Loucy (cell line): ENCODE measurements around the gene FSTL4.

Source experiments
- H2AFZ ChIP-seq: fragments of 200-600 bp; sonication (generic); 2 replicates; pipeline ENCODE4 v1.6.0; 2016; ENCODE audit warnings: antibody characterized with exemption, mild to moderate bottlenecking, low read length, moderate library complexity
- H3F3A ChIP-seq: fragments of 200-600 bp; 2 replicates; pipeline ENCODE4 v1.6.0; 2016; ENCODE audit warnings: antibody characterized with exemption, low read depth, mild to moderate bottlenecking
- H3K27me3 ChIP-seq: fragments of 200-600 bp; sonication (generic); 2 replicates; pipeline ENCODE4 v1.6.1; 2014; ENCODE audit warnings: low read length, mild to moderate bottlenecking; ENCODE audit not compliant: insufficient read depth, poor library complexity, severe bottlenecking
- H3K36me3 ChIP-seq: fragments of 200-600 bp; sonication (generic); 2 replicates; pipeline ENCODE4 v1.6.1; 2016; ENCODE audit warnings: low read length; ENCODE audit not compliant: insufficient read depth
- H3K4me1 ChIP-seq: fragments of 200-600 bp; sonication (generic); 2 replicates; pipeline ENCODE4 v1.5.1; 2014; ENCODE audit warnings: low read length, mild to moderate bottlenecking; ENCODE audit not compliant: insufficient read depth, poor library complexity, severe bottlenecking
- H3K4me2 ChIP-seq: fragments of 200-600 bp; sonication (generic); 2 replicates; pipeline ENCODE4 v1.6.0; 2014; ENCODE audit warnings: antibody characterized with exemption, low read length, low read depth, mild to moderate bottlenecking; ENCODE audit not compliant: poor library complexity, severe bottlenecking
- H3K4me3 ChIP-seq: fragments of 200-600 bp; sonication (generic); 2 replicates; pipeline ENCODE4 v1.5.1; 2014; ENCODE audit warnings: low read length, mild to moderate bottlenecking, mixed read lengths; ENCODE audit not compliant: poor library complexity, severe bottlenecking
- H3K79me2 ChIP-seq: fragments of 200-600 bp; sonication (generic); 2 replicates; pipeline ENCODE4 v1.6.1; 2014; ENCODE audit warnings: low read length; ENCODE audit not compliant: insufficient read depth
- H3K9ac ChIP-seq: fragments of 200-600 bp; sonication (generic); 2 replicates; pipeline ENCODE4 v1.6.0; 2014; ENCODE audit warnings: mild to moderate bottlenecking, low read depth, low read length, moderate library complexity; ENCODE audit not compliant: poor library complexity, severe bottlenecking
- H3K9me2 ChIP-seq: fragments of 200-600 bp; sonication (generic); replicated peaks from 2 replicates; pipeline ENCODE4 v1.6.1; 2016; ENCODE audit warnings: low read depth, low read length, mixed read lengths
- H3K9me3 ChIP-seq: fragments of 200-600 bp; sonication (generic); 2 replicates; pipeline ENCODE4 v1.6.1; 2014; ENCODE audit warnings: mild to moderate bottlenecking, antibody characterized with exemption, low read length, low read depth; ENCODE audit not compliant: insufficient read depth
- H4K20me1 ChIP-seq: fragments of 200-600 bp; sonication (generic); 2 replicates; pipeline ENCODE4 v1.6.0; 2014; ENCODE audit warnings: antibody characterized with exemption, low read length, mild to moderate bottlenecking; ENCODE audit not compliant: insufficient read depth, poor library complexity, severe bottlenecking
- EZH2phosphoT487 ChIP-seq: fragments of 200-600 bp; IDR thresholded peaks from 2 replicates; pipeline ENCODE4 v1.6.1; 2018; ENCODE audit warnings: antibody characterized with exemption, mild to moderate bottlenecking, moderate library complexity, borderline replicate concordance
- TF ChIP-seq, protein P1 (sequence below): fragments of 200-600 bp; sonication (generic); conservative IDR thresholded peaks from 2 replicates; pipeline ENCODE4 v1.5.1; 2014; ENCODE audit warnings: mild to moderate bottlenecking, antibody characterized with exemption, low read length

Gene FSTL4

DNA sequence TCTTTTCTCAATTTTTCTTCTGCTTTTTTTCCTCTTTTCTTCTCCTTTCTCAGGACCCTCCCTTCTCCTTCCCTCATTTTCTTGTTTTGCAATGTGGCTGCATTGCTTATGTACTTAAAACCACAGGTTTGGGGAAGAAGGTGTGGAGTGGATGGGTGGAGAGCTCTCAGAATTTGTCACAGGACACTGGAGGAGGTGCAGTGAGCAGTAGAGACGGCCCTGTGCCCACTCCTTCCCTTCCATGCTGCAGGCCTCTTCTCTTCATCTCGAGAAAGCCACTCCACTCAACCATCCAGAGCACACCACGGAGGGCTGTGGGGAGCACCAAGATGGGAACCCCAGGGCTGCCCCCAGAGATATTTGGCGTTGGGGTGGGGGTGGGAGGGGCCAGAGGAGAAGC is 92.3 kb downstream of the FSTL4 start:
- Histone ChIP-seq H3F3A (no peaks in the 10 kb centered on the region), H3K4me2 (no peak overlapping the region), H4K20me1 (no peaks in the 10 kb centered on the region), H2AFZ (no peak overlapping the region), H3K4me3 (no peak overlapping the region), H3K9me2 (no peaks in the 10 kb centered on the region), H3K9me3 (no peaks in the 10 kb centered on the region), H3K27me3 (no peaks in the 10 kb centered on the region), H3K79me2 (no peaks in the 10 kb centered on the region), H3K4me1 (no peaks in the 10 kb centered on the region), H3K9ac (no peak overlapping the region), H3K36me3 (no peaks in the 10 kb centered on the region)
- TF ChIP-seq, protein P1, sequence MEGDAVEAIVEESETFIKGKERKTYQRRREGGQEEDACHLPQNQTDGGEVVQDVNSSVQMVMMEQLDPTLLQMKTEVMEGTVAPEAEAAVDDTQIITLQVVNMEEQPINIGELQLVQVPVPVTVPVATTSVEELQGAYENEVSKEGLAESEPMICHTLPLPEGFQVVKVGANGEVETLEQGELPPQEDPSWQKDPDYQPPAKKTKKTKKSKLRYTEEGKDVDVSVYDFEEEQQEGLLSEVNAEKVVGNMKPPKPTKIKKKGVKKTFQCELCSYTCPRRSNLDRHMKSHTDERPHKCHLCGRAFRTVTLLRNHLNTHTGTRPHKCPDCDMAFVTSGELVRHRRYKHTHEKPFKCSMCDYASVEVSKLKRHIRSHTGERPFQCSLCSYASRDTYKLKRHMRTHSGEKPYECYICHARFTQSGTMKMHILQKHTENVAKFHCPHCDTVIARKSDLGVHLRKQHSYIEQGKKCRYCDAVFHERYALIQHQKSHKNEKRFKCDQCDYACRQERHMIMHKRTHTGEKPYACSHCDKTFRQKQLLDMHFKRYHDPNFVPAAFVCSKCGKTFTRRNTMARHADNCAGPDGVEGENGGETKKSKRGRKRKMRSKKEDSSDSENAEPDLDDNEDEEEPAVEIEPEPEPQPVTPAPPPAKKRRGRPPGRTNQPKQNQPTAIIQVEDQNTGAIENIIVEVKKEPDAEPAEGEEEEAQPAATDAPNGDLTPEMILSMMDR = no peak
- no peak for TF ChIP-seq EZH2phosphoT487

DNA sequence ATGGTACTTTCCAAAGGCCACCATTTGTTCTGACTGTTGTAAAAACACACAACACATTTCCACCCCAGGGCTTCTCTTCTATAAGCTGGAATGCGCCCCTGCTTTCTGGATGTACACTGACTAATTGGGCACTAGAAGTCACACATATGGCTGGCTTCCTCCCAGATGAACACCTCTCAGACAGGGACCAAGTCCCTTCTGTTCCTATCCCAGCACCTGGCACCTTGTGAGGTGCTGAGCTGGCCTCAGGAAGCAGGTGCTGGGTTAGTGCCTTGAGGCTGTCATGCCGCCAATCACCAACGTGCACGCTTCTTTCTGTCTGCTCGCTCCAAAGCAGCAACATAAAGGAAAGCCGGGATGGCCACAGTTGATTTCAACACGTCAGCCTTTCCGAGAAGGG is 93.2 kb downstream of the FSTL4 start:
- Histone ChIP-seq H3K9ac (no peak overlapping the region), H4K20me1 (no peaks in the 10 kb centered on the region), H2AFZ (no peak overlapping the region), H3K9me2 (no peaks in the 10 kb centered on the region), H3K4me2 (no peak overlapping the region), H3K4me1 (no peaks in the 10 kb centered on the region), H3K36me3 (no peaks in the 10 kb centered on the region), H3K4me3 (no peak overlapping the region), H3K9me3 (no peaks in the 10 kb centered on the region), H3F3A (no peaks in the 10 kb centered on the region), H3K27me3 (no peaks in the 10 kb centered on the region), H3K79me2 (no peaks in the 10 kb centered on the region)
- TF ChIP-seq, protein P1 = no peak
- no peak for TF ChIP-seq EZH2phosphoT487

DNA sequence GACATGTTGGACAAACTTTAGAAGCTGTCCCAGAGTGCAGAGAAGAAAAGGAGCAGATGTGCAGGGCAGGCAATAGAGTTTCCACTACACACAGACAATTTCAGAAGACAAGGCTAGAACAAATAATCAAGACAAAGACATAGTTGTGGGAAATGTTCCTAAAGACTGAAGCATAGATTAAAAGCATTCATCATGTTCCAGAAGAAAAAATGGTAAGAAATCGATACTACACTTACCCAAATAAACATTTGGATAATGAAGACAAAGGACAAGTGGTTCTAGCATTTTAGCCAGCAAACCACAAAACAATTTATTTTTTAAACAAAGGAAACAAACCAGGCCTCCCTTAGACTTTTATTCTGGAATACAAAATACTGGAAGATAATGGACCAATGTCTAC is 97.9 kb downstream of the FSTL4 start:
- no peak for TF ChIP-seq EZH2phosphoT487
- TF ChIP-seq, protein P1 = no peak
- Histone ChIP-seq H3K36me3 (no peaks in the 10 kb centered on the region), H3F3A (no peaks in the 10 kb centered on the region), H3K27me3 (no peaks in the 10 kb centered on the region), H3K4me1 (no peaks in the 10 kb centered on the region), H4K20me1 (no peaks in the 10 kb centered on the region), H3K4me2 (no peak overlapping the region), H3K9me3 (no peaks in the 10 kb centered on the region), H3K9me2 (no peaks in the 10 kb centered on the region), H2AFZ (no peak overlapping the region), H3K79me2 (no peaks in the 10 kb centered on the region), H3K4me3 (no peak overlapping the region), H3K9ac (no peak overlapping the region)
